HS-27A (cell line): ENCODE results near the gene HOXD8.

Source experiments
- DNase-seq: peaks from one replicate; pipeline ENCODE4 v3.0.0-alpha.2; 2012; ENCODE audit warnings: low read depth, missing footprints

Gene HOXD8

GRCh38 chr2:176160251-176160985, 30.9 kb downstream of the HOXD8 start:
- no peak for DNase-seq

GRCh38 chr2:176160986-176161824, 31.7 kb downstream of the HOXD8 start:
- DNase-seq: no peak

- no peak for DNase-seq
These were observed 32.5 kb downstream of the HOXD8 start for GRCh38 chr2:176161825-176162626.

GRCh38 chr2:176162911-176163671, 33.6 kb downstream of the HOXD8 start:
- DNase-seq: no peak

- no peak for DNase-seq
These were observed 34.2 kb downstream of the HOXD8 start for GRCh38 chr2:176163672-176164056.

GRCh38 chr2:176164201-176164600, 34.7 kb downstream of the HOXD8 start:
- no peak for DNase-seq

- DNase-seq: no peak
These were observed 35.3 kb downstream of the HOXD8 start for GRCh38 chr2:176164611-176165369.

- no peak for DNase-seq
These were observed 36.0 kb downstream of the HOXD8 start for GRCh38 chr2:176165370-176166050.

GRCh38 chr2:176166272-176166671, 36.8 kb downstream of the HOXD8 start:
- DNase-seq: no peak

- DNase-seq: no peak
These were observed 37.9 kb downstream of the HOXD8 start for GRCh38 chr2:176167398-176167797.

GRCh38 chr2:176169181-176169580, 39.7 kb downstream of the HOXD8 start:
- no peak for DNase-seq

GRCh38 chr2:176169711-176170110, 40.2 kb downstream of the HOXD8 start:
- no peak for DNase-seq

GRCh38 chr2:176170602-176171305, 41.2 kb downstream of the HOXD8 start:
- DNase-seq: no peak

- no peak for DNase-seq
These were observed 42.0 kb downstream of the HOXD8 start for GRCh38 chr2:176171351-176172006.

- DNase-seq: no peak
These were observed 42.7 kb downstream of the HOXD8 start for GRCh38 chr2:176172007-176172894.

GRCh38 chr2:176172895-176173566, 43.5 kb downstream of the HOXD8 start:
- no peak for DNase-seq

GRCh38 chr2:176173567-176174381, 44.3 kb downstream of the HOXD8 start:
- DNase-seq: no peak
